Activated CD4-positive, alpha-beta T cell treated with anti-CD3 and anti-CD28 coated beads, Interleukin-2, Interleukin-6, amounts not matched to agents 100 ng/mL and 50 ng/mL, durations not matched to agents 16 hours and 8 hours (primary cell): ENCODE measurements around the gene TMPRSS11F.
A peak's percentile ranks its signal among the peaks of the same experiment; 100 is the strongest.

Source experiments
- DNase-seq: peaks from one replicate; pipeline ENCODE4 v3.0.0-alpha.2; 2020

Gene TMPRSS11F

GRCh38 chr4:68077301-68077700, 52.4 kb downstream of the TMPRSS11F start:
- no peak for DNase-seq

- no peak for DNase-seq
These were observed 53.5 kb downstream of the TMPRSS11F start for GRCh38 chr4:68076194-68076593.

- no peak for DNase-seq
These were observed 55.3 kb downstream of the TMPRSS11F start for GRCh38 chr4:68074397-68074796.

- no peak for DNase-seq
These were observed 59.4 kb downstream of the TMPRSS11F start for GRCh38 chr4:68070302-68070701.

- DNase-seq = no peak
These were observed 67.2 kb downstream of the TMPRSS11F start for GRCh38 chr4:68062501-68062900.

GRCh38 chr4:68038272-68038671, 91.4 kb downstream of the TMPRSS11F start:
- DNase-seq = no peak

- DNase-seq = peak; percentile 0
These were observed 108.5 kb downstream of the TMPRSS11F start for GRCh38 chr4:68021185-68021584.

- DNase-seq = no peak
These were observed 118.0 kb downstream of the TMPRSS11F start for GRCh38 chr4:68011684-68012083.
